ELF-1 (cell line): ENCODE data around the gene VSIG8.

ENCODE experiments used
- DNase-seq: peaks from one replicate; pipeline ENCODE4 v3.0.0-alpha.2; 2016; ENCODE audit warnings: low read depth, low spot score

VSIG8 gene

DNA sequence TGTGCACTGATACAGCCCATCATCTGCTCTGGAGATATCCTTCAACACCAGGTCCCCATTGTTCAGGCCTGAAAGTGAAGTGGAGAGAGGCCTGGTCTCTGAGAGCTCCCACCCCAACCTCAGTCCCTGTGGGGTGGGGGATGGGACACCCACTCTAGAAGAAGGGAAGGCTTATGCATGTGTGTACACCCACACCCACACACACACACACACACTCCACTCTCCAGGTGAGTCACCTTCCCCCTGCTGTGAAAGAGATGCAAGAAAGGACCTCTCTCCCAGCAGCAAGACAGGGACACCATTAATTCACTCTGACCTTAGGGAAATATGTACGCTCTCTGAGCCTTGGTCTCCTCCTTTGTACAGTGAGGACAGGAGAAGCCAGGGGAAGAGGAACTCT lies 5.9 kb downstream of the VSIG8 start:
- DNase-seq: no peak

DNA sequence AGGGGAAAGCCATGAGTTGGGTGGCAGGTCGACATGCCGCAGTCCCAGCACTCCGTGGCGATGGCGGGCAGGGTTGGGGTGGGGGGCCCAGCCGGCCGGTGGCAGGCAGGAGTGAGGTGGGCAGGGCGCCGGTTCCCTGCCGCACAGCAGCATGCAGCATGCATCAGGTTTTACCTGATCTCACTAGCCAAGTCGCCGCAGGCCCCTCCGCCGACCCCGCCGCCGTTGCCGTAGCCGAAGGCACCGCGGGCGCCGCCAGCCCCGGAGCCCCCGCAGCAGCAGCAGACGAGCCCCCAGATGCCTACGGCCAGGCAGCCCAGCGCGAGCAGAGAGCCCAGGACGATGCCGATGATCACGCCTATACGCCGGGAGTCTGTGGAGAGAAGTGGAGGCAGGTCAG lies 6.7 kb downstream of the VSIG8 start:
- no peak for DNase-seq

GRCh38 chr1:159854693-159855192 lies 7.7 kb downstream of the VSIG8 start:
- DNase-seq: peak; percentile 39

DNA sequence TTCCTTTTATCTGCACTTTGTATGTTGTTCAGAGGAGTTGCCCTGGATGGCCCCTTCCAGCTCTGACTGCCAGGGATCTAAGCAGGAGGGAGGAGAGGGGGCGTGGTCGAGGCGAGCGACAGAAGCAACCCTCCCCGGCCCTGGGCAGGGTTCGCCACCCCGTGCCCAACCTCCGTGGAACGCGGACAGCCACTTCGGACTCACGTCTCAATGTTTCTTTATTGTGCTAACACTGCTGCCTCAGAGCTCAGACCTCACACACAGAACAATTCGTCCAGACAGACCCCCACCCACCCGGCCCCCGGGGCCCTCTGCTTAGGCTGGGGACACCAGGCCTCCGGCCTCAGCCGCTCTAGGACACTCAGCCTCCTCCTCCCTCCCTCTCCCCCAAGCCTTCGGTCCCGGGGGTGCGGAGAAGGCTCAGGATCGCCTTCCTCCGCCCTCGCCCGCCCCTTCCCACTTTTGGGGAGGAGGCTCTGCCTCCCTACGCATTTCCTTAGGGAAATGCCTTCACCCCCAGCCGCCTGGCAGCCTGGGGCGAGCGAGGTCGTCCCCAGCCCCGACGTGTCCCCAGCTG lies 8.3 kb downstream of the VSIG8 start:
- peak; percentile 45 for DNase-seq

DNA sequence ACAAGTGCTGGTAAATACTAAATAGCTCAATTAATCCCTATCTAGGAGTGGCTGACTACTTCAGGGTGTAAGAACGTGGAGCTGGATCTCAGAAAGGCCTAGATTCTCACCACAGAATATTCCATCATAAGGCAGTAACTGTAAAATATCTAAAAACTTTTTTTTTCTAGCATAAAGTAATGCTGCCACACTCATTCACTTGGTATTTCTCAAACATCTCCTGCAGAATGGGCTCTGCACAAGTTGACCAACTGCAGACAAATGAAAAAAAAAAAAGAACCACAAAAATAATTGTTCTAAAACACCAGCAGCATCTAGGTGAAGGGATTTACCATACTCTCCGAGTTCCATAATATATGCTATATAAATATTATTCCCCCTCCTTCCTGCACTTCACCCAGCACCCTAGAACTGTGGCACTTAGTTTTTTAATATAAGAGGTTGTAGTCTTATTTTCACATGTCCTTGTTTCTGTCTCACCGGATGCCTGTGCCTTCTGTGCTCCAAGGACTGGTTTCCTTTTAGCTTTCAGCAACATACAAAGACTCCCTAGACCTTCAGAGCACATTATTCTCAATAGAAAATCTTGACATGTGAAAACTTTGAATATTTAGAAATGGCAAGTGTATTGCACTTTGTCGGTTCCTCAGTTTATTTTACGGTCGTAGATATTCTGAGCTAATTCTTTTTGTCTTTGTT lies 8.9 kb downstream of the VSIG8 start:
- DNase-seq: no peak

DNA sequence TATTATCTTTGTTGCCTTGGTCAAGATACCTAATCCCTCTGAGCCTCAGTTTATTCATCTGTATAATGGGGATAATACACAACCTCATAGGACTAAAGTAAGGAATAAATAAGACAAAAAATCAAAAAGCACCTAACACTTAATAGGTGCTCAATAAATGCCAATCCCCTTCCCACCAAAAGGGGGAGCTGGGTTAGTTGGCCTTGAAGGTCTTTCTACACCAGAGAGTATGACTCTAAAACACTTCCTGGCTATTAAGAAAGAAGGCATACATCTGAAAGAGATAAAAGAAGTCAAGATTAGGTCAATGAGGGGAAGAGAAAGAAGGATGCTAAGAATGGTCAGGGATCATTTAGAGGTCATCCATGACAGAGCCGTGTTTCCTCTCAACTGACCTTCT lies 11.1 kb downstream of the VSIG8 start:
- DNase-seq: no peak

DNA sequence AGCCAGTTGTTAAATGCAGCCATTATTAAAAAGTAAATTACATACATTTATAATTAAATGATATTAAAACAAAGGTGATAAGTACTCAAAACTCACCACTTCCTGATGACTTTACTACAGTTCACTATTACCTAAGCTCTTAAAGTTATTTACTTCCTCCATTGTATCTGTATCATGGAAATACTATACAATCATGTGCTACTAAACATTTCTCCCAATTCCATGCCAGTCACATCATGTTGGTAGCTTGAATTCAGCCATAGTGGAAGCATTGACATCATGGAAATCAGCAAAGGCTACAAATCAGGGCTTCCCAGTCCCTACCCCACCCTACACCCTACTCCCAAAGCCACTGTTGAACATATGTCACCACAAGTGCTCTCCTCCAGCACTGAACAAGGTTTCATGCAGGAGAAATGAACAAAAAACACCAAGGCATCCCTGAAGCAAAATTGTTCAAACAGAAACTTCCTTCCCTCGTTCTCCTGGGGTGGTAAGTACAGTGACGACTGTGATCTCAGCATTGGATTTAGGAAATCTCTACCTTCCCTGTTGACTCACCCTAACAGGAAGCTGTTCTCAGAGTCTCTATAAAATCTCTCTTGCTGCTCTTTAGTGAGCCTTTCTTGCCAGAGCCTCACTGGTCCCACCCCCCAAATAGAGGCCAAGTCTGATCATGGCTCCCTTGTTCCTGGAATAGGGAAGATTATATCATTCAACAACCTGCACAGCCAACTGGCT lies 12.7 kb downstream of the VSIG8 start:
- no peak for DNase-seq

DNA sequence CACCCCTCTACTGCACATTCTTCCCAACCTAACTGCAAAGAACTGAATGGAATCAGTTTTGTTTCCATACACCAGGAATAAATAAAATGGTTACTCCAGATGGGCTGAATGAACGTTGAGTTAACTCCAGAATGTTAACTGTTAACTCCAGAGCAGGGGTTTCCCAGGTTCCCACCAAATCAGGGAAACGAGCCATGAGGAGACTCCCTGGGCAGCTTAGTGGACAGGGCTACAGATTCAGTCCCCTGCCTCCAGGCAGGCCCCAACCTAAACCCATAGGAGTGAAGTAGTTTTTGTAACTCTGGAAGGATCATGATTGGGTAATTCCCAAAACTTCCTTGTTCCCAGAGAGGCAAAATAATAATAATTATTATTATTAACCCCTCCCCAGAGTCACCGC lies 14.1 kb downstream of the VSIG8 start:
- DNase-seq: no peak

GRCh38 chr1:159847231-159847630 lies 15.2 kb downstream of the VSIG8 start:
- no peak for DNase-seq

DNA sequence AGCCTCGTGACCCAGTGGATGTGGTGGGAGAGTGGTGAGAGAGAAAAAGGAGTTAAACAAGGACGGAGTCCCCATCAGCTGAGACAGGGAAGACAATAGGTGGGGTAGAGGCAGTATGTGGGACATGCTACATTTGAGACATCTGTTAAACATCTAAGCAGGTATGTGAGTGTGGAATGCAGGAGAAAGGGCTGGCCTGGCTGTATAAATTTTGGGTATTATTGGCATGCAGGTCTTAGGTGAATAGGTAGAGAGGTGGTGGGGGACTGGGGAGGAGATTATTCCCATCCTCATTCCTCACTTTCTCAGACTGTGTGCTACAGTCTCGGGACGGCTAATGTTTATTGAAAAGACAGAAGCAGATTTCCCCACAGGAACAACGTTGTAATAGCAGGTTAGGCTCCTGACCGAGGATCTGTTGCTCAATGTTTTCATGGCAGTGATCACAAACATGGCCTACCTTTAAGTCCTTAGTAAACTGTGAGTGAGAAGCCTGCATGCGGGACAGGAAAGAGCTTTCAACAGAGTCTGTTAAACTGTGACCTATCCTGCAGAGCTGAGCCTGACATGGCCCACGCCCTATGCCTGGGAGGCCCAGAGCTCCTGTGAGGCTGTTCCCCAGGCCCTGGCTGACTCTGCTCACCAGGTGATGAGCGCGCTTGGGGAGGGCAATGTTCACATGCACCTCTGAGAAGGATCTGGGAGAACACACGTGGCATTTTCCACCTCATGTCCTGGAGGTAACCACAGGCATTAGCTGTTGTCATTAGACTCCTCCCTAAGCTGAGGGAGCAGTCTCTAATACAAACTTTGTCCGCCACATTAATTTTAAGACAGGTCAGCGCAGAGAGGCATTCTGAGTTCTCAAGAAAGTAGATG lies 16.5 kb downstream of the VSIG8 start:
- no peak for DNase-seq

GRCh38 chr1:159843459-159843858 lies 19.0 kb downstream of the VSIG8 start:
- DNase-seq: no peak

GRCh38 chr1:159841749-159842148 lies 20.7 kb downstream of the VSIG8 start:
- DNase-seq: no peak

DNA sequence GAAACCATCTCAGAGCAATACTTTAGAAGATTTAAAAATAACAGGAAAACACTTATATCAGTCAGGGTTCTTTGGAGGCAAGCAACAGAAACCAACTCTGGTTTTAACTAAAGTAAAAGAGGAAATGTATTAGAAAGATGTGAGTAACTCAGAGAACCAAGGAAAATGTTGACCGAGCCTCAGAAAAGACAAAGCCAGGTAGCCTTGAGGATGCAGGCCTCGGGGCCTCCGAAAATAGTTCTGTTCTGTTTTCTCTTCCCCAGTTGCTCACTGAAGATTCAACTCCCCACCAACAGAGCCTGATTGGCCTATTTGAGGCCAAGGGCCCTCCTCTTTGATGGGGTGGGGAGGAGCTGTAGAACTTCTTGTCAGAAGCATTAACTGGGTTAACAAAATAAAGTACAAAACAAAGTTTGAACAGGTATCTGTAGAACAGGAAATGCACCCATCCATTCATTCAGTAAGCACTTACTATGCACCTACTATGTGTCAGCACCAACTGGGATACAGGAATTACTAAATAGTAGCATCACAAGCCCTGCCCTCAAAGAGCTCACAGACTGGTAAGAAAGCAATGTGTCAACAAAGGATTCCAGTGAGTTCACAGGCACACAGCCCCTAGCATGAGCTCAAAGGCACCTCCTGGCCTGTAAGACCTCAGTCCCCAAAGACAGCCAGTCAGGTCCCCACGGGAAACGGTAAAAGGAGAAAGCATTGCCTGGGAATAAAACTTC lies 23.2 kb downstream of the VSIG8 start:
- no peak for DNase-seq

DNA sequence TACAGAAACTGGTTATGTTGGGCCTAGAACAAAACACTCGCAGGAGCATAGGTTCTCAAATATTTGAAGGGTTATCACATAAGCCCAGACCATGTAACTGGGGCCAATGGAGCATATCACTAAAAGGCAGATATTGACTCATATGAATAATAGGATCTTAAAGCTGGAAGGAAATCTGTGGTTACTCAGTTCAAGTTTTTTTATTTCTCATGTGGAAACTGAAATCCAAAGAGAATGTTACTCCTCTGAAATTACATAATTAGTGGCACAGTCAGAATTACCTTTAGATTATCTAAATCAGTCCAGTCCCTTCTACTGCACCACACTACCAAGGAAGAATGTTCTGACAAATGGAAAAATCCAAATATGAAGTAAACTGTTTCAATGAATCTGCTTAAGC lies 23.7 kb downstream of the VSIG8 start:
- DNase-seq: no peak

DNA sequence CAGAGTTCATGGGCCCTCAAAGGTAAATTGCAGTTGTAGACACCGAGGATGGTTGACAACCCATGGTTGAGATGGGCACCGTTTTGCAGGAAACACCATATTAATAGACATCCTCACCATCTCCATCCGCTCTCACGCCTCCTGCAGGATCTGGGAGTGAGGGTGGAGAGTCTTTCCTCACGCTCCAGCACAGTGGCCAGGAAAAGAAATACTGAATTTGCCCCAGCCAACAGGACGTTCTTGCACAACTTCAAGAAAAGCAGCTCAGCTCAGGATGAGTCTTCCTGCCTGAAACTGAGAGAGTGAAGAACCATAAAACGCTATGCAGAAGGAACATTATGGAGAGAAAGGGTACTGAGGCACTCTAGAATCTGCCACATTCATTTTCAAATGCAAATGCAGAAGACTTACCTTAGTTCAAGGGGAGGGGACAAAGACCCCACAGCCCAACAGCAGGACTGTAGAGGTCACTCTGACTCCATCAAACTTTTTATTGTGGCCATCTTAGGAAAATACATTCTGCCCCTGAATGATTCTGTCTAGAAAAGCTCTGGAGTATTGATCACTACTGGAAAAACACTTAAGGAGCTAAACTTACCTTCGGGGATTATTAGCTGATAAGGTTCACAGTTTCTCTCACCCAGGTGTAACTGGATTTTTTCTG lies 26.5 kb downstream of the VSIG8 start:
- no peak for DNase-seq

DNA sequence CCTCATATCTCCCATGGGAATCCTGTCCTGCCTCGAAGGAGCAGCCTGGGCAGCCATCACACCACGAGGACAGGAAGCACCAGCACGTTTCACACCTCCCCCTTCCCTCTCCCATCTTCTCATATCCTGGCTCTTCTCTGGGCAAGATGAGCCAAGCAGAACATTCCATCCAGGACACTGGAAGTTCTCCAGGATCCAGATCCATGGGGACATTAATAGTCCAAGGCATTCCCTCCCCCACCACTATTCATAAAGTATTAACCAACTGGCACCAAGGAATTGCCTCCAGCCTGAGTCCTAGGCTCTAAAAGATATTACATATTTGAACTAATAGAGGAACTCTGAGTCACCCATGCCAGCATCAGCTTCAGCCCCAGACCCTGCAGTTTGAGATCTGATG lies 27.1 kb downstream of the VSIG8 start:
- DNase-seq: no peak

GRCh38 chr1:159832309-159832708 lies 30.1 kb downstream of the VSIG8 start:
- DNase-seq: no peak

- DNase-seq: no peak
Observed at GRCh38 chr1:159831412-159832141, 30.9 kb downstream of the VSIG8 start.

DNA sequence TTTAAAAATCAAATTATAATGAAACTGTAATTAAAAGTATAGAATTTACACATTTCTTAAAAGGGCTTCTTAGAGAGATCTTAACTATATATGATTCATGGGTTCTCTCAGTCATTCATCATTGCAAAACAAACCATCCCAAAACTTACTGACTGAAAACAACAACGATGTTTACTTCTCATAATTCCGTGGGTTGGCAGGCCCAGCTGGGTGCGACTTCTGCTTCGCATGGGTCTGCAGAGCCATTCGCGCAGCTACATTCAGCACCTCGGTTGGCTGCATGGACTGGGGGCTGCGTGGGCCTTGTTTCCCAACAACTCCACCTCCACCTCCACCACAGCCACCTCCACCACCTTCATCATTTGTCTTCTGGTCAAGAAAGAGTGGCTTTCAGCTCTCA lies 31.7 kb downstream of the VSIG8 start:
- no peak for DNase-seq
